ENCODE results near the gene UBE2L3.
"Not testable (repeated sequence)": the region's sequence is repeated elsewhere in the genome, so short reads cannot be mapped to it uniquely, and the experiment has no call there.

DNA sequence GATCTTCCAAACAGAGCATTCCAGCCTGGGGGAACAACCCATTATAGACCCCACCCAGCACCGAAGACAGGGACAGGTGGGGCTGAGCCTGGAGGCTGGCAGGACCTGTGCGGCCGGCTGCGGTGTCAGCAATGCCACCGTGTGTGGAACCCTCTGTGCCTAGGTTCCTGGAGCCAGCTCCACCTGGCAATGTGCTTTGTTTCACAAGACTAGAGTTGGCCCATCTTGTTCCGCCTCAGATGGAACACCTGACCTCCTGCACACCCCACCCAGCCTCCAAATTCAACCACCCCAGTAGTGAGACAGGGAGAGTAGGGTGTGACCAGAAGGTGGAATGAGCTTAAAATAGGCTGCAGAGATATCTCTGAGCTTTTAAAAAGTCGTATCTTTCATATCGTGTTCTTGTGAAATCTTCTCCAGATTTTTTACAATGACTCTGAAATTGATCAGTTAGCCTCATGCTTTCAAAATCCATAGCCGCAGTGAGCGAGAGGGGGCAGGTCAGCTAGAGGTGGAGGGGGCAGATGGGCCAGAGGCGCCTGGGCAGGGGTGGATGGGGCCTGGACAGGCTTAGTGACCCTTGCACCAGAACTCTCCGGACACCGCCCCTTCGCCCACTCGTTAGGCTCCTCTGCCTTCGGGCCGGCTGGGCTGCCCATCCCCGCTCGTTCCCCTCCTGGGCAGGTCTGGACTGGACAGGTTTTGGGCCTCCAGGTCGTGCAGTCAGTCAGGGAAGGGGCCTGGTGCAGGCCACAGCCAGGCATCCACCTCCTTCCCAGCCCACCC, 34.5 kb upstream of the UBE2L3 start:
- TF ChIP-seq, protein P1, sequence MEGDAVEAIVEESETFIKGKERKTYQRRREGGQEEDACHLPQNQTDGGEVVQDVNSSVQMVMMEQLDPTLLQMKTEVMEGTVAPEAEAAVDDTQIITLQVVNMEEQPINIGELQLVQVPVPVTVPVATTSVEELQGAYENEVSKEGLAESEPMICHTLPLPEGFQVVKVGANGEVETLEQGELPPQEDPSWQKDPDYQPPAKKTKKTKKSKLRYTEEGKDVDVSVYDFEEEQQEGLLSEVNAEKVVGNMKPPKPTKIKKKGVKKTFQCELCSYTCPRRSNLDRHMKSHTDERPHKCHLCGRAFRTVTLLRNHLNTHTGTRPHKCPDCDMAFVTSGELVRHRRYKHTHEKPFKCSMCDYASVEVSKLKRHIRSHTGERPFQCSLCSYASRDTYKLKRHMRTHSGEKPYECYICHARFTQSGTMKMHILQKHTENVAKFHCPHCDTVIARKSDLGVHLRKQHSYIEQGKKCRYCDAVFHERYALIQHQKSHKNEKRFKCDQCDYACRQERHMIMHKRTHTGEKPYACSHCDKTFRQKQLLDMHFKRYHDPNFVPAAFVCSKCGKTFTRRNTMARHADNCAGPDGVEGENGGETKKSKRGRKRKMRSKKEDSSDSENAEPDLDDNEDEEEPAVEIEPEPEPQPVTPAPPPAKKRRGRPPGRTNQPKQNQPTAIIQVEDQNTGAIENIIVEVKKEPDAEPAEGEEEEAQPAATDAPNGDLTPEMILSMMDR (conservative IDR thresholded peaks at IDR 0.05; ENCODE audit: low read depth in 2 of 2) = not testable (repeated sequence)
- TF ChIP-seq POLR2AphosphoS5 (IDR thresholded peaks at IDR 0.05; ENCODE audit: low read depth); EZH2 (IDR thresholded peaks at IDR 0.05; ENCODE audit: low read depth, unreplicated experiment); CREB1 (CRISPR knock-in tag; IDR thresholded peaks at IDR 0.05; ENCODE audit: low read depth); ZNF331 (CRISPR knock-in tag; IDR thresholded peaks at IDR 0.05; ENCODE audit: low read depth); EZH2phosphoT487 (IDR thresholded peaks at IDR 0.05; ENCODE audit: unreplicated experiment): not testable (repeated sequence)
- TF ChIP-seq, protein P2, sequence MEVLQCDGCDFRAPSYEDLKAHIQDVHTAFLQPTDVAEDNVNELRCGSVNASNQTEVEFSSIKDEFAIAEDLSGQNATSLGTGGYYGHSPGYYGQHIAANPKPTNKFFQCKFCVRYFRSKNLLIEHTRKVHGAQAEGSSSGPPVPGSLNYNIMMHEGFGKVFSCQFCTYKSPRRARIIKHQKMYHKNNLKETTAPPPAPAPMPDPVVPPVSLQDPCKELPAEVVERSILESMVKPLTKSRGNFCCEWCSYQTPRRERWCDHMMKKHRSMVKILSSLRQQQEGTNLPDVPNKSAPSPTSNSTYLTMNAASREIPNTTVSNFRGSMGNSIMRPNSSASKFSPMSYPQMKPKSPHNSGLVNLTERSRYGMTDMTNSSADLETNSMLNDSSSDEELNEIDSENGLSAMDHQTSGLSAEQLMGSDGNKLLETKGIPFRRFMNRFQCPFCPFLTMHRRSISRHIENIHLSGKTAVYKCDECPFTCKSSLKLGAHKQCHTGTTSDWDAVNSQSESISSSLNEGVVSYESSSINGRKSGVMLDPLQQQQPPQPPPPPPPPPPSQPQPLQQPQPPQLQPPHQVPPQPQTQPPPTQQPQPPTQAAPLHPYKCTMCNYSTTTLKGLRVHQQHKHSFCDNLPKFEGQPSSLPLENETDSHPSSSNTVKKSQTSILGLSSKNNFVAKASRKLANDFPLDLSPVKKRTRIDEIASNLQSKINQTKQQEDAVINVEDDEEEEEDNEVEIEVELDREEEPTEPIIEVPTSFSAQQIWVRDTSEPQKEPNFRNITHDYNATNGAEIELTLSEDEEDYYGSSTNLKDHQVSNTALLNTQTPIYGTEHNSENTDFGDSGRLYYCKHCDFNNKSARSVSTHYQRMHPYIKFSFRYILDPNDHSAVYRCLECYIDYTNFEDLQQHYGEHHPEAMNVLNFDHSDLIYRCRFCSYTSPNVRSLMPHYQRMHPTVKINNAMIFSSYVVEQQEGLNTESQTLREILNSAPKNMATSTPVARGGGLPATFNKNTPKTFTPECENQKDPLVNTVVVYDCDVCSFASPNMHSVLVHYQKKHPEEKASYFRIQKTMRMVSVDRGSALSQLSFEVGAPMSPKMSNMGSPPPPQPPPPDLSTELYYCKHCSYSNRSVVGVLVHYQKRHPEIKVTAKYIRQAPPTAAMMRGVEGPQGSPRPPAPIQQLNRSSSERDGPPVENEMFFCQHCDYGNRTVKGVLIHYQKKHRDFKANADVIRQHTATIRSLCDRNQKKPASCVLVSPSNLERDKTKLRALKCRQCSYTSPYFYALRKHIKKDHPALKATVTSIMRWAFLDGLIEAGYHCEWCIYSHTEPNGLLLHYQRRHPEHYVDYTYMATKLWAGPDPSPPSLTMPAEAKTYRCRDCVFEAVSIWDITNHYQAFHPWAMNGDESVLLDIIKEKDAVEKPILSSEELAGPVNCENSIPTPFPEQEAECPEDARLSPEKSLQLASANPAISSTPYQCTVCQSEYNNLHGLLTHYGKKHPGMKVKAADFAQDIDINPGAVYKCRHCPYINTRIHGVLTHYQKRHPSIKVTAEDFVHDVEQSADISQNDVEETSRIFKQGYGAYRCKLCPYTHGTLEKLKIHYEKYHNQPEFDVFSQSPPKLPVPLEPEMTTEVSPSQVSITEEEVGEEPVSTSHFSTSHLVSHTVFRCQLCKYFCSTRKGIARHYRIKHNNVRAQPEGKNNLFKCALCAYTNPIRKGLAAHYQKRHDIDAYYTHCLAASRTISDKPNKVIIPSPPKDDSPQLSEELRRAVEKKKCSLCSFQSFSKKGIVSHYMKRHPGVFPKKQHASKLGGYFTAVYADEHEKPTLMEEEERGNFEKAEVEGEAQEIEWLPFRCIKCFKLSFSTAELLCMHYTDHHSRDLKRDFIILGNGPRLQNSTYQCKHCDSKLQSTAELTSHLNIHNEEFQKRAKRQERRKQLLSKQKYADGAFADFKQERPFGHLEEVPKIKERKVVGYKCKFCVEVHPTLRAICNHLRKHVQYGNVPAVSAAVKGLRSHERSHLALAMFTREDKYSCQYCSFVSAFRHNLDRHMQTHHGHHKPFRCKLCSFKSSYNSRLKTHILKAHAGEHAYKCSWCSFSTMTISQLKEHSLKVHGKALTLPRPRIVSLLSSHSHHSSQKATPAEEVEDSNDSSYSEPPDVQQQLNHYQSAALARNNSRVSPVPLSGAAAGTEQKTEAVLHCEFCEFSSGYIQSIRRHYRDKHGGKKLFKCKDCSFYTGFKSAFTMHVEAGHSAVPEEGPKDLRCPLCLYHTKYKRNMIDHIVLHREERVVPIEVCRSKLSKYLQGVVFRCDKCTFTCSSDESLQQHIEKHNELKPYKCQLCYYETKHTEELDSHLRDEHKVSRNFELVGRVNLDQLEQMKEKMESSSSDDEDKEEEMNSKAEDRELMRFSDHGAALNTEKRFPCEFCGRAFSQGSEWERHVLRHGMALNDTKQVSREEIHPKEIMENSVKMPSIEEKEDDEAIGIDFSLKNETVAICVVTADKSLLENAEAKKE (CRISPR knock-in tag; IDR thresholded peaks at IDR 0.05) = not testable (repeated sequence)
- TF ChIP-seq, protein P3, sequence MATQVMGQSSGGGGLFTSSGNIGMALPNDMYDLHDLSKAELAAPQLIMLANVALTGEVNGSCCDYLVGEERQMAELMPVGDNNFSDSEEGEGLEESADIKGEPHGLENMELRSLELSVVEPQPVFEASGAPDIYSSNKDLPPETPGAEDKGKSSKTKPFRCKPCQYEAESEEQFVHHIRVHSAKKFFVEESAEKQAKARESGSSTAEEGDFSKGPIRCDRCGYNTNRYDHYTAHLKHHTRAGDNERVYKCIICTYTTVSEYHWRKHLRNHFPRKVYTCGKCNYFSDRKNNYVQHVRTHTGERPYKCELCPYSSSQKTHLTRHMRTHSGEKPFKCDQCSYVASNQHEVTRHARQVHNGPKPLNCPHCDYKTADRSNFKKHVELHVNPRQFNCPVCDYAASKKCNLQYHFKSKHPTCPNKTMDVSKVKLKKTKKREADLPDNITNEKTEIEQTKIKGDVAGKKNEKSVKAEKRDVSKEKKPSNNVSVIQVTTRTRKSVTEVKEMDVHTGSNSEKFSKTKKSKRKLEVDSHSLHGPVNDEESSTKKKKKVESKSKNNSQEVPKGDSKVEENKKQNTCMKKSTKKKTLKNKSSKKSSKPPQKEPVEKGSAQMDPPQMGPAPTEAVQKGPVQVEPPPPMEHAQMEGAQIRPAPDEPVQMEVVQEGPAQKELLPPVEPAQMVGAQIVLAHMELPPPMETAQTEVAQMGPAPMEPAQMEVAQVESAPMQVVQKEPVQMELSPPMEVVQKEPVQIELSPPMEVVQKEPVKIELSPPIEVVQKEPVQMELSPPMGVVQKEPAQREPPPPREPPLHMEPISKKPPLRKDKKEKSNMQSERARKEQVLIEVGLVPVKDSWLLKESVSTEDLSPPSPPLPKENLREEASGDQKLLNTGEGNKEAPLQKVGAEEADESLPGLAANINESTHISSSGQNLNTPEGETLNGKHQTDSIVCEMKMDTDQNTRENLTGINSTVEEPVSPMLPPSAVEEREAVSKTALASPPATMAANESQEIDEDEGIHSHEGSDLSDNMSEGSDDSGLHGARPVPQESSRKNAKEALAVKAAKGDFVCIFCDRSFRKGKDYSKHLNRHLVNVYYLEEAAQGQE (IDR thresholded peaks at IDR 0.05; ENCODE audit: unreplicated experiment) = not testable (repeated sequence)
